Measurements from ENCODE around the gene COL6A6. TPM values are rescaled to one million over a fixed set of nuclear protein-coding genes. Genes with fewer than 3 reads are reported as not detected.
"Not testable (repeated sequence)": the region's sequence is repeated elsewhere in the genome, so short reads cannot be mapped to it uniquely, and the experiment has no call there.

COL6A6 gene
- polyA plus RNA-seq, 4 donors: 1.6 to 2.2 (median 1.7) TPM

DNA sequence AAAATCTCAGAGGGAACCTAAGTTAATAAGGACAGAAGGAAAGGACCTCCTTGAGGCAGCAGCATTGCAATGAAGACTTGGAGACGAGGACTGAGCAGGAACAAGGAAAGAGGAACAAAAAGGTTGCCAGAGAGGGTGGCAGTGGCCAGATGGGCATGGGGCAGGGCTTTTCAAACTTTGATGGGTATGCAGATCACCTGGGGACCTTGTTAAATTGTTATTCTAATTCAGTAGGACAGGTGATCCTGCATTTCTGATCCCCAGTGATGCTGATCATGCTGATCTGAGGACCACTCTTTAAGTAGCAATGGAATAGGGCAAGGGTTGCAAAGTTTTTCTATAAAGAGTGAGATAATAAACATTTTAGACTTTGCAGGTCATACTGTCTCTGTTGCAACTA lies 11.1 kb downstream of the COL6A6 start:
- no peak for DNase-seq (ENCODE audit: low read depth in 4 of 4, low spot score in 2 of 4)

DNA sequence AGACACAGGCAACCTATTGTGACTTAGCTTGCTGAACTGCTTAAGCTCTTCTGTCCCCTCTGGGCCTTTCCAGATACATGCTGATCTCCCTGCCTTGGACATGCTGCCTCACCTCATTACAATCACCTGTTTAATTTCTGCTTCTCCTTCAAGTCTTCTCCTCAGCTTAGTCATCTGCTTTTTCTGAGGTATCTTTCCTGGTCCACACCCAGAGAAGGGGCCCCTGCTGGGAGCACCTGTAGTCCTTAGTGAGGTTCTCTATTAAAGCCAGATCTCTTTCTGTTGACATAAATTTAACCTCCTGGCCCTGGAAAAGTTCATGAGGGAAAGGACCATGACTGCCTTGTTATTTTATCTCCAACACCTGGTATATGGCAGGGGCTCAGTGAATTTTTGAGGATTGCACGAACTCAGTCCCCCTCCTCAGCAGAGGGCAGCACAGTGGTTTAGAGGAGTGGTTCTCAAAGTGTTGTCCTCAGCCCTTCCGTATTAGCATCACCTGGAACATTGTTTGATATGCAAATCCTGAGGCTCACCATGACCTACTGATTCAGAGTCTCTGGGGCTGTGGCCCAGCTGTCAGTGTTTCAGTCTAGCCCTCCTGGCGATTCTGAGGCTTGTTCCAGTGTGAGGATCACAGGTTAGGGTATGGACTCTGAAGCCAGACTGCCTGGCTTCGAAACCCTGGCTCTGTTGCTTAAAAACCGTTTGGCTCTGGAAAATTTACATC lies 12.7 kb downstream of the COL6A6 start:
- no peak for DNase-seq (ENCODE audit: low read depth in 4 of 4, low spot score in 2 of 4)

DNA sequence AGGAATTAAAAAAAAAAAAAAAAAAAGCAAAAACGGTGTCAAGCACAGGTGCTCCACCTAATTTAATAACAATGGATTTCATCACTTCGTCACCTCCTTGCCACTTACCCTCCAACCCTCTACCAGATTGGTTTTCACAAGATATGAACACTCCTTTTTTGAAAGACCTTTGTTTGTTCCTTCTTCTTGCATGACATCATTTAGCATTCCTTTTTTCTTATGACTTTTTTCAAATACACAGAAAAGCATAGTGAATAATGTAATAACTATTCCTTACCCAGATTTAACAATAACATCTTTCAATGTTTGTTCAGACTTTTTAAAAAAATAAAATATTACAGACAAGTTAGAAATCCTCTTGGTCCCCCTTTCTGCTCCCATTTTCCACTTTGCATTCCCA lies 16.3 kb downstream of the COL6A6 start:
- no peak for DNase-seq (ENCODE audit: low read depth in 4 of 4, low spot score in 2 of 4)

DNA sequence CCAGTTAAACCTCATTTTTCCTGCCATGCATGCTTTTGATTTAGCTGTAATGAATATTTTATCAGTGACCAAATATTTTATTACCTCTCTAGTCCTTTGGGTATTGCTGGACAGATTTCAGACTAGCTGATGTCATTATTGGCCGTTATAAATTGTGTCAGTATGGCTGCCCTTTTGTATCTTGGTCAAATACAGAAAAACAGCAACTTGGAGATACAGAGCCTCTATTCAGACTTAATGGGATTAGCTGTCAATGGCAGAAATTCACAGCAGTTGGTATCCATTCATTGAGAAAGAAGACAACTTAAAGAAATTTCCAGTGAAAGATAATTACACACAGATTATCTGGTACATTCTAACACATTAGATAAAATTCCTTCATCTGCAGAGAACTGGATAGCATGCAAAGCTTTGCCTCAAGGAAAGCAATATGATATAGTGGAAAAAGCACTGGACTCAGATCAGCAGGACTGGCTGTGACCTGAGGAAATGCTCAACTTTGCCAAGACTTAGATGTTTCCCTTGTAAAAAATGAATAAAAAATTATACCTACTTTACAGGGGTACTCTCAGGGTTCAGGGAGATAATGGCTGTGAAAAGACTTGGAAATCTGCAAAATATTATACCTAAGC lies 20.8 kb downstream of the COL6A6 start:
- DNase-seq (ENCODE audit: low read depth in 4 of 4, low spot score in 2 of 4): no peak

- no peak for DNase-seq (ENCODE audit: low read depth in 4 of 4, low spot score in 2 of 4)
These were observed 22.0 kb downstream of the COL6A6 start for GRCh38 chr3:130539005-130539404.

DNA sequence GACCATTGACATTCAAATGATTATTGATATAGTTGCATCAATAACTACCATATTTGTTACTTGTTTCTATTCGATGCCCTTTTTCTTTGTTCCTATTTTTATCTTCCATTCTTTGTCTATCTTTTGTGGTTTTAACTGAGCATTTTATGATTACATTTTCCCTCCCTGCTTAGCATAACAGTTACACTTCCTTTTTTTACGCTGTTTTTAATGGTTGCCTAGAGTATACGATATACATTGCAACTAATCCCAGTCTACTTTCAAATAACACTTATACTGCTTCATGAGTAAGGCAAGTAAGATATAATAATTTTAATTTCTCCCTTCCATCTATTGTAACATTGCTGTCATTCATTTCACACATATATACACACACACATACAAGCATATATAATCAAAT lies 26.3 kb downstream of the COL6A6 start:
- no peak for DNase-seq (ENCODE audit: low read depth in 4 of 4, low spot score in 2 of 4)

- DNase-seq (ENCODE audit: low read depth in 4 of 4, low spot score in 2 of 4): no peak
These were observed 30.1 kb downstream of the COL6A6 start for GRCh38 chr3:130546920-130547679.

GRCh38 chr3:130547680-130548065 lies 30.7 kb downstream of the COL6A6 start:
- DNase-seq (ENCODE audit: low read depth in 4 of 4, low spot score in 2 of 4): not testable (repeated sequence)

DNA sequence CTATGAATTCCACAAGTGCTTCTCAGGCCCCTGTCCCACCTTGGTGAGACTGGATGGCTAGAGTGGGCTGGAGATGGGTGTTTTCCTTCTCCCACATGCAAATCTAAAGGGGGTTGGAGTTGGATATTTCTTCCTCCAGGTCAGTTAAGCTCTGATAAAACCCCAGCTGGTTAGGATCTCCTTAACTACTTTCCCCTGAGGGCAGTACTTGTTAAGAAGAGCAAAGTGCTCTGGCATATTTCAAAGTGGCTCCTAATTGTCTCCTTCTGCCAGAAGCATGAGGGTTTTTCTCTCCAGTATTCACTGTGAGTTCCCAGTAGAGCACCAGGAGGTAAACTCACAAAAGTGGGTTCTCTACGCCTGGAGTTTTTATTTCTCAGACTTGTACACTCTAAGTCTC lies 31.4 kb downstream of the COL6A6 start:
- no peak for DNase-seq (ENCODE audit: low read depth in 4 of 4, low spot score in 2 of 4)

GRCh38 chr3:130557336-130558035 lies 40.5 kb downstream of the COL6A6 start:
- peak in 1 of 4 donors; percentile 2 for DNase-seq (ENCODE audit: low read depth in 4 of 4, low spot score in 2 of 4)

DNA sequence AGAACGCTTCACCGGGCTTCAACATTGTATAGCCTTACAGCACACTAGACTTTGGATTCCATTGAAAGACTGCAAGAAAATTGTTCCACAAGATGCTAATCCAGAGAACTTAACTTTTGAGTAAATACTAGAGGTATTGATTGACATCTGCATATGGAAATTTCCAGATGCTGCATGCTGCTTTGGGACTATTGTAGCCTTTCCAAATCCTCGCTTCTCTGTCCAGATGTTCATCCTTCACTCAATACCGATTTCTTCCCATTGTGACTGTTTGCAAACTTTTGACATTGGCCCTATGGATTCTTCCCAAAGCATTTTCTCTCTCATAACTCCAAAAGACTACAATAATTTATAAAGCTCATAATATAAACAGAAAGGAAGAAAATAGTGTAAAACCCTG lies 41.4 kb downstream of the COL6A6 start:
- DNase-seq (ENCODE audit: low read depth in 4 of 4, low spot score in 2 of 4): no peak

DNA sequence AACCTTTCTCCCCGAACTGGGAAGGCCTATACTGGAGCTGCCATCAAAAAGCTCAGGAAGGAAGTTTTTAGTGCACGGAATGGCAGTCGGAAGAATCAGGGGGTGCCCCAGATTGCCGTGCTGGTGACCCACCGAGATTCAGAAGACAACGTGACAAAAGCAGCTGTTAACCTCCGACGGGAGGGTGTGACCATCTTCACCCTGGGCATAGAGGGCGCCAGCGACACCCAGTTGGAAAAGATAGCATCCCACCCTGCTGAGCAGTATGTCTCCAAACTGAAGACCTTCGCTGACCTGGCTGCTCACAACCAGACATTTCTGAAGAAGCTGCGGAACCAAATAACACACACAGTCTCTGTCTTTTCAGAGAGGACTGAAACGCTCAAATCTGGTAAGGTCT lies 48.2 kb downstream of the COL6A6 start:
- no peak for DNase-seq (ENCODE audit: low read depth in 4 of 4, low spot score in 2 of 4)

Other genes starting within 250 kb of the COL6A6 start
- gene COL6A5, start 171.5 kb upstream of the COL6A6 start, polyA plus RNA-seq (ENCODE audit: insufficient read length in 4 of 4): under 1 TPM; 0.03 to 0.13 (median 0.05) TPM
- 10 to 100 TPM; 36.7 to 51.1 (median 46.2) TPM for gene PIK3R4, start 229.7 kb downstream of the COL6A6 start, polyA plus RNA-seq (ENCODE audit: insufficient read length in 4 of 4)